Activated naive CD8-positive, alpha-beta T cell treated with anti-CD3 and anti-CD28 coated beads, Interleukin-2, amount 50 U/mL, for 24 hours (primary cell): Measurements from ENCODE around the gene ALKAL2.

Experiments used
- ATAC-seq: fragments of 150-1000 bp; cut with Tn5 transposase; one replicate; pipeline ENCODE4 v1.10.0; 2021
- DNase-seq: peaks from one replicate; pipeline ENCODE4 v3.0.0; 2021
- H3K27ac Mint-ChIP-seq: one replicate; pipeline ENCODE4 v1.8.0; 2021; ENCODE audit warnings: mild to moderate bottlenecking, mixed read lengths
- H3K27me3 Mint-ChIP-seq: one replicate; pipeline ENCODE4 v1.8.0; 2021; ENCODE audit warnings: mixed read lengths
- H3K36me3 Mint-ChIP-seq: one replicate; pipeline ENCODE4 v1.8.0; 2021; ENCODE audit warnings: low read depth, mixed read lengths
- H3K4me1 Mint-ChIP-seq: one replicate; pipeline ENCODE4 v1.8.0; 2021; ENCODE audit warnings: mixed read lengths
- H3K4me3 Mint-ChIP-seq: one replicate; pipeline ENCODE4 v1.8.0; 2021; ENCODE audit warnings: mild to moderate bottlenecking, moderate library complexity, mixed read lengths
- H3K9me3 Mint-ChIP-seq: one replicate; pipeline ENCODE4 v1.8.0; 2021; ENCODE audit warnings: mixed read lengths

ALKAL2 gene

DNA sequence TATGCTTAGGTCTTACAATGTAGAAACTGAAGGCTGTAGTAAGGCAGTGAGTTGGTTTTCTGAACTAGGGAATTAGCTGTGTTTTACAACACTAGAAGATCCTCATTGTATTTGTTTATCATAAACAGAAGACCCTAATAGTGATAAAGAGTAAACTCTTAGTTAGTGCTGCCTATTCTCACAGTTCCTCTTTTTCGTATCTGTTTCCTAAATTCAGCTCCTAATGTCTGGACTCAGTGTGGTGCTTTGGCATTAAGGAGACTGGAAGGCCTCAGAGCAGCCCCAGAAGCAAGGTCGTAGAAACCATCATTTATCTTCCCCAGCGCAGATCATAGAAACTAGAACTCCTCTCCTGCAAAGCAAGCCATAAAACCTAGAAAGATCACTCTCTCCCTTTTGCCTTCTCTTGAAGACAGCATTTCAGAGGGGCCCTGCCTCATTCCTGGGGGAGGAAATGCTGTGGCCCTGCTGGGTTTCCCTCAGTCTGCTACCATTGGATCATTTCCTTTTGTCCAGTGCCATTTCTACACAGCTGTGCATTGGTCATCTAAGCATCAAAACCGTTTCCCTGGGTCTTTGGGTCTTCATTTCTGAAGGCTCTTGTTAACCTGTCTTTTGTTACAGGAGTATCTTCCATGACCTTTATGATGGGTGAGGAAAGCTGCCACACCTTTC, 18.4 kb downstream of the ALKAL2 start:
- Mint-ChIP-seq H3K9me3 (no peaks in the 10 kb centered on the region), H3K36me3 (peaks cover 40% of the 10 kb centered on the region), H3K4me3 (no peak overlapping the region), H3K27ac (no peak overlapping the region), H3K27me3 (no peaks in the 10 kb centered on the region), H3K4me1 (peaks cover 59% of the 10 kb centered on the region)
- no peak for ATAC-seq
- no peak for DNase-seq

DNA sequence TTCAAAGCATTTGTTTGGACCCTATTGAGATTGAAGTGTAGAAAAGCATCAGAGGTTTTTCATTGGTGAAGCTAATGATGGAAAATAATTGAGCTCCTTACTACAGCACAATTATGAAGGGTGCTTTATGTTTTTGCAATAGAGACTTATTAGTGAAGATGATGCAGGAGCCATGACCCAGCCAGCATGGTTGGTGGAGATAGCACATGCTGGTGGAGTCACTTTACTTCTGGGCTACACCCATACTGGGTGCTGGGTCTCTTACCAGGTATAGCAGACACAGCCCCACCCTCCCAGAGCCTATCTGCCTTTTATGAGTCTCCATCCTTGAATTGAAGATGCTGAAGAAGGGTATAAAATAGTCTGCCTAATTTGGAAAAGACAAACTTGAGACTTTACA, 19.6 kb downstream of the ALKAL2 start:
- H3K27me3 Mint-ChIP-seq: no peaks in the 10 kb centered on the region
- no peak for ATAC-seq
- no peaks in the 10 kb centered on the region for H3K9me3 Mint-ChIP-seq
- peaks cover 62% of the 10 kb centered on the region for H3K4me1 Mint-ChIP-seq
- peak overlapping the region; percentile 11 for H3K27ac Mint-ChIP-seq
- DNase-seq: no peak
- H3K4me3 Mint-ChIP-seq: no peak overlapping the region
- peaks cover 37% of the 10 kb centered on the region for H3K36me3 Mint-ChIP-seq

DNA sequence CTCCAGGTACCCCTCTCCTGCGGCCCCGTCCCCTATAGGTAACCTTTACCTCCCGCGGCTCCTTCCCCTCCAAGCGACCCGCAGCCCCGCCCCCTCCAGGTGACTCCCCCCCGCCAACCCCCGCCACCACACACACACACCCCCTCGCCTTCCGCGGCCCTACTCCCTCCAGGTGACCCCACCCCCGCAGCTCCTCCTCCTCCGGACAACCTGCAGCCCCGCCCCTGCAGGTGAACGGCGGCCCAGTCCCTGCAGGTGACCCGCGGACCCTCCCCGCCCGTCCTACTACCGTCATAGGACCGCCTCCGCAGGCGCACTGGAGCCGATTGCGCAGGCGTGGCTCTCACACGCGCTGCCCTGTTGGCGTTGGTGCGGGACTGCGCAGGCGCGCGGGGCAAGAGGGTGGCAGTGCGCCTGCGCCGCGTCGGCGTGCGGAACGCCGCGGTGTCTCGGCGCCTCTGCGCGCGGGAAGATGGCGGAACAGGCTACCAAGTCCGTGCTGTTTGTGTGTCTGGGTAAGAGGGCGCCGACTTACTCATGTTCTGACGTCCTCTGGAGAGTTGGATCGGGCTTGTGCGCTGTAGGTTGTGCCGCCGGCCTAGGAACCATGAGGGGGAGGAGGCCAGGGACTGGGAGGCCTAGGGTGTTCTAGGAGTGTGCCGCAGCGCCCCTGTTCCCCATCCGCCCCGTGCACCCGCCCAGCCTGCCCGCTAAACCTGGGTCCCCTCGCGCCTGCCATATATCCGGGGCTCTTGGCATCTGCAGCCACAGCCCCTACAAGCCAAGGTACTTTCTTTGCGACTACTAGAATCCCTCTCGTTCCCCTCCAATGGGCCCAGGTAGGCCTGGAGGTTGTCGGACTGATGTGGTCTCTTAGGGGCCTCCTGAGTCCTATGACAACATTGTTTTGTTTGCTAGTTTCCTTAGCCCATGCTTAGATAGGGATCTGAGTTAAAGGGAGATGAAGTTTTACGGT, 23.1 kb downstream of the ALKAL2 start, which contains the start of gene ACP1:
TSS of gene ACP1 (plus strand) at position 455 of the 976 bp plus-strand sequence. CDS start at position 473, 18 bp downstream.
- H3K27ac Mint-ChIP-seq: peak within 1 kb of the TSS; percentile 93
- peaks cover 51% of the 10 kb centered on the region for H3K4me1 Mint-ChIP-seq
- H3K9me3 Mint-ChIP-seq: no peaks in the 10 kb centered on the region
- DNase-seq (peak; percentile 95), ATAC-seq (peak; percentile 89)
- peak within 1 kb of the TSS; percentile 92 for H3K4me3 Mint-ChIP-seq
- no peaks in the 10 kb centered on the region for H3K27me3 Mint-ChIP-seq
- peaks cover 31% of the 10 kb centered on the region for H3K36me3 Mint-ChIP-seq

DNA sequence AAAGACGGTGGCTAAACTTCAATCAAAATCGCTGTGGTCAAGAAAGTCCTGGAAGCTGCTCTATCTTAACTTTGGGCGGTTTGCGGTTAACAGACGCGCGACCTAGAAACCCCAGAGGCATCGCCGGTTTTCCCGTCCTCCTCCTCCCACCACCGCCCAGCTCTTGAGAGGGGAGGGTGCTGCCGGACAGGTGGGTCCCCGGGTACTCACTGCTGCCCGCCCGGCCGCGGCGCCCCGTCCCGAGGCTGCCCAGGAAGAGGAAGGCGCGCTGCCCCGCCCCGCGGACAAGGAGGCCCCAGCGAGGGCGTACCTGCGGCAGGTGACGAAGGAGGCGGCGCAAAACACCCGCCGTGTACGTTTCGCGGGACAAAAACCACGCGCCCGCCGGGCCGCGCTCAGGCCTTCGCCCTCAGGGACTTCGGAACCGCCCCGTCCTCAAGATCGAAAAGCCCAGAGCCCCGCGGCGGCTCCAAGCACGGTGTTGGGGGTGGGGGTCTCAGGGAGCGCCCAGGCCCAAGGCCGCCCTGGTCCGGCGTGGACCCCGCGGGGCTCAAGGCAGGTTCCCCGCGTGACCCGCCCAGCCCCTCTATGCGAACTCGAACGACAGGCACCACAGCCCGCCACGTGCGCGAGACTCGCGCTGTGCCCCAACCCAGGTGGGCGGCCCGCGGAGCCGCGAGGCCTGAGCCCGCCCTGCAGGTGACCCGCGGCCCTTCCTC, 24.0 kb downstream of the ALKAL2 start, which contains the start of gene SH3YL1:
TSS of gene SH3YL1 (minus strand) at position 259 of the 719 bp plus-strand sequence. CDS start at position 211, 48 bp downstream.
- H3K27ac Mint-ChIP-seq: peak within 1 kb of the TSS; percentile 93
- ATAC-seq: peak; percentile 13
- H3K36me3 Mint-ChIP-seq: peaks cover 32% of the 10 kb centered on the region
- peak within 1 kb of the TSS; percentile 92 for H3K4me3 Mint-ChIP-seq
- peaks cover 46% of the 10 kb centered on the region for H3K4me1 Mint-ChIP-seq
- DNase-seq: peak; percentile 45
- no peaks in the 10 kb centered on the region for H3K27me3 Mint-ChIP-seq
- H3K9me3 Mint-ChIP-seq: peaks cover 7% of the 10 kb centered on the region

DNA sequence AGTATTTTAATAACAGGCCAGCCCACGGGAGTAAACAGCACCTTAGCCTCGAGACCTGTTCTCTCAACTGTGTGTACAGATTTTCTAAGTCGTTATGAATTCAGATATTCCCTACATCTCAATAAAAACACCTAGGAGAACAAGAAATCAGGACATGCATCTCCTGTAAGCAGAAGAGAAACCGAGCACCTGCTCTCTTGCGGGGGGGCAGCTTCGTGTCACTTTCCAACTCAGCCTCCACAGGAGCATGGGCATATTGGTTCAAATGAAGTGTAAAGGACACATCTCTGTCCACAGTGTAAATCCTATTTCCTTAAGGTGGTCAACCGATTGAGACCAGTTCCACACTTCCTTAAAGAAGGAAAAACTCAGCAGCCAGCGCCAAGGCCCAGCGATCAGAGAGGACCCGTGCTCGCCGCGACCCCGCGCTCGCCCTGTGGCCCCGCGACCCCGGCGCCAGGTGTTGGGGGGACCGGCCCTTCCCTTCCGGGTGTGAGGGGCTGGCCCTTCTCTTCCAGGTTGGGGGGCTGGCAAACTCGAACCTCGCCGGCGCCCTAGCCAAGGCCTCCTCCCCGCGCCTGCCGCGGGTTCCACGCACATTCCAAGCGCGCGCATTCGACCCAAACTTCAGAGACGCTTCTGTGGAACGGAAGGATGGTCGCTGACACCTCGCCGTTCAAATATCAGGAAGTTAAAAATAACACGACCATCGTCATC, 24.7 kb downstream of the ALKAL2 start:
- DNase-seq: no peak
- peaks cover 40% of the 10 kb centered on the region for H3K4me1 Mint-ChIP-seq

GRCh38 chr2:262117-262516, 25.8 kb downstream of the ALKAL2 start:
- Mint-ChIP-seq H3K27me3 (no peaks in the 10 kb centered on the region), H3K4me3 (no peak overlapping the region), H3K9me3 (peaks cover 18% of the 10 kb centered on the region), H3K27ac (no peak overlapping the region), H3K4me1 (peaks cover 29% of the 10 kb centered on the region), H3K36me3 (peaks cover 41% of the 10 kb centered on the region)
- DNase-seq (no peak), ATAC-seq (no peak)

More for the DNA sequence above, 24.7 kb downstream of the ALKAL2 start:
- Mint-ChIP-seq H3K36me3 (peaks cover 39% of the 10 kb centered on the region), H3K9me3 (peaks cover 12% of the 10 kb centered on the region), H3K4me3 (peak overlapping the region; percentile 72), H3K27ac (peak overlapping the region; percentile 62), H3K27me3 (no peaks in the 10 kb centered on the region)
- no peak for ATAC-seq

DNA sequence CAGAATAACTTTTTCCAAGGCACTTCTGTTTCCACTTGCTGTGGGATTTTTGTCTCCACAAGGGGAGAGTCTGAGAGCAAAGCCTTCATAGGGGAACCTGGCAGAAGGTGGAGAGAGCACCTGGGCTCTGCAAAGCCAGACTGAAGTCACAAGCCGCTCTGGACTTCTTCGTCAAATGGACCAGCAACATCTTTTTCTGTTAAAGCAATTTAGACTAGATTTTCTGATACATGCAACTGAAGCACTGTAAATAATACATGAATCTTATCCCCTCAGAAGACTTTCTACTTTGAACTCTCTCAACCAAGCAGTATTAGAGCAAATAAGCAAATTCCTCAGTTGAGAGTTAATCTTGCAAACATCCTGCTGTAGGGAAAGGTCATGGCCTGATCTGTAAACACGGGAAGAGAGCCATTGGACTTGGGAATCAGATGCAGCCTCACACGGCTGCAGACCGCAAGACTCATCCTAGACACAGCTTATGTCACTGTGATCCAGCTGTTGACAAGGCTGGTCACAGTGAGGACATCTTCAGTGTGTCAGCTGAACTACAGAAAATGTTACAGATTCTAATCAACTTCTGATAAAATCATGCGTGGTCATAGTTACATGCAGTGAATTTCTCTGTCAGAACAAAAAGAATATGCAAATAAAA, 27.3 kb downstream of the ALKAL2 start:
- Mint-ChIP-seq H3K27ac (no peak overlapping the region), H3K9me3 (peaks cover 18% of the 10 kb centered on the region), H3K4me1 (peaks cover 15% of the 10 kb centered on the region), H3K4me3 (no peak overlapping the region), H3K27me3 (no peaks in the 10 kb centered on the region), H3K36me3 (peaks cover 33% of the 10 kb centered on the region)
- DNase-seq (no peak), ATAC-seq (no peak)

- H3K4me3 Mint-ChIP-seq: no peak overlapping the region
- peaks cover 10% of the 10 kb centered on the region for H3K4me1 Mint-ChIP-seq
- ATAC-seq (no peak), DNase-seq (no peak)
- peaks cover 33% of the 10 kb centered on the region for H3K36me3 Mint-ChIP-seq
- H3K9me3 Mint-ChIP-seq: peaks cover 18% of the 10 kb centered on the region
- H3K27ac Mint-ChIP-seq: no peak overlapping the region
- H3K27me3 Mint-ChIP-seq: no peaks in the 10 kb centered on the region
These were observed 28.0 kb downstream of the ALKAL2 start for GRCh38 chr2:259789-260331.

GRCh38 chr2:258933-259332, 29.0 kb downstream of the ALKAL2 start:
- Mint-ChIP-seq H3K27ac (no peak overlapping the region), H3K4me1 (peaks cover 10% of the 10 kb centered on the region), H3K9me3 (peaks cover 18% of the 10 kb centered on the region), H3K36me3 (peaks cover 33% of the 10 kb centered on the region), H3K27me3 (no peaks in the 10 kb centered on the region), H3K4me3 (no peak overlapping the region)
- ATAC-seq (no peak), DNase-seq (no peak)

DNA sequence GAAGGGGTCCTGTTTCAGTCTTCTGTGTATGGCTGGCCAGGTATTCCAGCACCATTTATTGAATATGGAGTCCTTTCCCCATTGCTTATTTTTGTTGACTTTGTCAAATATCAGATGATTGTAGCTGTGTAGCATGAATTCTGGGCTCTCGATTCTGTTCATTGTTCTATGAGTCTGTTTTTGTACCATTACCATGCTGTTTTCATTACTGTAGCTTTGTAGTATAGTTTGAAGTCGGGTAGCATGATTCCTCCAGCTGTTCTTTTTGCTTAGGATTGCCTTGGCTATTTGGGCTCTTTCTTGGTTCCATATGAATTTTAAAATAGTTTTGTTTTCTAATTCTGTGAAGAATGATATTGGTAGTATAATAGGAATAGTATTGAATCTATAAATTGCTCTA, 30.0 kb downstream of the ALKAL2 start:
- H3K4me1 Mint-ChIP-seq: peaks cover 6% of the 10 kb centered on the region
- H3K36me3 Mint-ChIP-seq: peaks cover 31% of the 10 kb centered on the region
- H3K27ac Mint-ChIP-seq: no peak overlapping the region
- peaks cover 18% of the 10 kb centered on the region for H3K9me3 Mint-ChIP-seq
- DNase-seq (no peak), ATAC-seq (no peak)
- no peak overlapping the region for H3K4me3 Mint-ChIP-seq
- no peaks in the 10 kb centered on the region for H3K27me3 Mint-ChIP-seq

- Mint-ChIP-seq H3K27me3 (no peaks in the 10 kb centered on the region), H3K4me1 (peaks cover 2% of the 10 kb centered on the region), H3K4me3 (no peak overlapping the region), H3K9me3 (peaks cover 18% of the 10 kb centered on the region), H3K36me3 (peaks cover 28% of the 10 kb centered on the region), H3K27ac (no peak overlapping the region)
- no peak for ATAC-seq
- no peak for DNase-seq
These were observed 30.5 kb downstream of the ALKAL2 start for GRCh38 chr2:257429-257828.

GRCh38 chr2:256094-256493, 31.8 kb downstream of the ALKAL2 start:
- Mint-ChIP-seq H3K27me3 (no peaks in the 10 kb centered on the region), H3K36me3 (peaks cover 26% of the 10 kb centered on the region), H3K4me3 (no peak overlapping the region), H3K4me1 (no peaks in the 10 kb centered on the region), H3K27ac (no peak overlapping the region), H3K9me3 (peaks cover 18% of the 10 kb centered on the region)
- DNase-seq (no peak), ATAC-seq (no peak)

DNA sequence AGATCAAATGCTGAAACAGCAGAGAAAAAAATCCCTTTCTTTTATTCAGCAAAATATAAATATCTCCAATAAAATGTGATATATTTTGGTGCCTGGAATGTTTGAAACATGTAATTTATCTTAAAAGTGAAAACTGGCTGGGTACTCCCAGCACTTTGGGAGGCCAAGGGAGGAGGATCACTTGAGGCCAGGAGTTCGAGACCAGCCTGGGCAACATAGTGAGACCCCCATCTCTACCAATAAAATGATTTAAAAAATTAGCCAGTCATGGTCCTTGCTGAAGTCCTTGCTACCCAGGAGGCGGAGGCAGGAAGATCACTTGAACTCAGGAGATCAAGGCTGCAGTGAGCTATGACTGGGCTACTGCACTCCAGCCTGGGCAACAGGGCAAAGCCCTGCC, 32.7 kb downstream of the ALKAL2 start:
- no peaks in the 10 kb centered on the region for H3K27me3 Mint-ChIP-seq
- no peak overlapping the region for H3K27ac Mint-ChIP-seq
- peaks cover 22% of the 10 kb centered on the region for H3K36me3 Mint-ChIP-seq
- H3K4me3 Mint-ChIP-seq: no peak overlapping the region
- peaks cover 18% of the 10 kb centered on the region for H3K9me3 Mint-ChIP-seq
- ATAC-seq: no peak
- H3K4me1 Mint-ChIP-seq: no peaks in the 10 kb centered on the region
- DNase-seq: no peak
